C1 segment of cervical spinal cord (tissue), 14 donors: ENCODE measurements around the gene MAN1B1.

Experiments used
- DNase-seq, 14 donors: peaks; one replicate each; lab custom pipeline; 2025; lab: John Stamatoyannopoulos, UW

Gene MAN1B1

GRCh38 chr9:137143459-137143858 is 56.7 kb downstream of the MAN1B1 start:
- DNase-seq = no peak

- DNase-seq = no peak
Observed at GRCh38 chr9:137145731-137146526, 59.1 kb downstream of the MAN1B1 start.

GRCh38 chr9:137146527-137146918 is 59.7 kb downstream of the MAN1B1 start:
- no peak for DNase-seq

- DNase-seq = no peak
Observed at GRCh38 chr9:137147091-137147792, 60.5 kb downstream of the MAN1B1 start.

- DNase-seq = no peak
Observed at GRCh38 chr9:137147793-137148160, 61.0 kb downstream of the MAN1B1 start.

GRCh38 chr9:137148242-137148641 is 61.5 kb downstream of the MAN1B1 start:
- DNase-seq = no peak

GRCh38 chr9:137148661-137149060 is 61.9 kb downstream of the MAN1B1 start:
- DNase-seq = no peak

GRCh38 chr9:137149363-137149762 is 62.6 kb downstream of the MAN1B1 start:
- no peak for DNase-seq

GRCh38 chr9:137149942-137150616 is 63.3 kb downstream of the MAN1B1 start:
- no peak for DNase-seq

- no peak for DNase-seq
Observed at GRCh38 chr9:137150617-137151457, 64.1 kb downstream of the MAN1B1 start.

GRCh38 chr9:137152844-137153405 is 66.1 kb downstream of the MAN1B1 start:
- DNase-seq = no peak

GRCh38 chr9:137156567-137157375 is 70.0 kb downstream of the MAN1B1 start:
- no peak for DNase-seq

- DNase-seq = peak in 1 of 14 donors; percentile 92
Observed at GRCh38 chr9:137157618-137158415, 71.0 kb downstream of the MAN1B1 start.

- DNase-seq = no peak
Observed at GRCh38 chr9:137158625-137159024, 71.8 kb downstream of the MAN1B1 start.
